Measurements from ENCODE around the gene ZHX3. TPM values are rescaled to one million over a fixed set of nuclear protein-coding genes. Genes with fewer than 3 reads are reported as not detected.

The ZHX3 gene
- total and polyA plus RNA-seq, 2 of the 4 experiments (the other 2 are of a cell fraction) = 25.0 to 28.0 TPM

DNA sequence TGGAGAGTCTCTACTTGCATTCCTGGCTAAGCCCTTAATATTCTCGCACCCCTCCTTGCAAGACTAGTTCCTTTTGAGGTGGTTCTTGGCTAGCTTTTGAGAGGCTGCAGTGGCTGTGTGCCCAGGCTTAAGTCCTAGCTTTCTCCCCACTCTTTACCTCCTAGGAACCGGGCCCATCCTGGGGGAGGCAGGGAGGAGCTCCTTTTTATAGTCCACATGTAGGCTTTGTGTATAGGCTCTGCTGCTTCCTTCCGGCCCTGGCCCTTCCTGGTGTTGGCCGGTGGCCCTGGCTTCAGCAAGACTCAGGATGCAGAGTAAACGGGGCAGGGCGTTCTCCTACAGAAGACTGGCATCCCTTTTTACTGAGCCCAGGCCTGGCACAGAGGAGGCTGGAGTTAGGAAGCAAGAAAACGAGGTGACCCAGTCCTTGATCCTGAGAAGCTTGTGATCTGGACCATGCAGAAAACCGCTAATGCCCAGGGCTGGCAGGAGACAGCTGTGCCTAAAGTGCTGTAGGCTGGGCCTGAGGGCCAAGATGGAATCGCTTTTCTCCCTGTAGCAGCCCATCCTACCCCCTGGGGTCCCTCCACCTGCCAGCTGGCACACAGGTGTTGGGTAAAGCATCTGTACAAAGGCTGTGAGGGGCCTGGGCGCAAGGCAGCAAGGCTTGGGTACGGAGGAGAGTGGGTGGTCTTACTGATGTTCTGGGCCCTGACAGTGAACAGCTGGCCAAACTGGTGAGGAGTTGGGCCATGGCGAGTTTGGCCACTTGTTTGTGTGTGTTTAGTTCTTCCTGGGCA is 171.5 kb downstream of the ZHX3 start:
- Histone ChIP-seq H3K4me2 (ENCODE audit: low read depth, low read length) (no peak overlapping the region), H2AK9ac (replicated peaks; ENCODE audit: low read depth, low read length, poor library complexity) (no peak overlapping the region), H2BK15ac (ENCODE audit: low read depth, low read length) (no peak overlapping the region), H3K27ac (ENCODE audit: insufficient read depth, low read length) (no peak overlapping the region), H3K9me3 (ENCODE audit: control insufficient read depth, insufficient read depth, low read length) (no peaks in the 10 kb centered on the region), H3K9ac (ENCODE audit: low read depth, low read length) (no peak overlapping the region), H3K36me3 (ENCODE audit: control insufficient read depth, insufficient read depth, low read length) (peaks cover 6% of the 10 kb centered on the region; the same call in 1 of the 2 replicates), H2BK20ac (ENCODE audit: low read depth, low read length) (no peak overlapping the region), H3K4me1 (ENCODE audit: control insufficient read depth, insufficient read depth, low read length) (peaks cover 12% of the 10 kb centered on the region), H4K8ac (ENCODE audit: low read depth in 2 of 2, low read length in 2 of 2) (no peak overlapping the region), H3K9me1 (ENCODE audit: insufficient read depth, low read length) (peaks cover 62% of the 10 kb centered on the region), H3K14ac (replicated peaks; ENCODE audit: low read depth, low read length) (no peak overlapping the region), H3K56ac (ENCODE audit: extremely low read depth, insufficient read depth, low read length) (no peak overlapping the region), H3K18ac (ENCODE audit: low read depth, low read length) (no peak overlapping the region), H4K91ac (ENCODE audit: insufficient read depth, low read depth, low read length) (no peak overlapping the region), H3K4me3 (ENCODE audit: insufficient read depth, low read depth, low read length) (no peak overlapping the region), H2AK5ac (ENCODE audit: low read depth, low read length) (no peak overlapping the region), H2BK5ac (ENCODE audit: low read depth, low read length, poor library complexity, severe bottlenecking) (no peak overlapping the region), H3K4ac (ENCODE audit: low read depth, low read length) (no peak overlapping the region), H2BK120ac (ENCODE audit: low read depth, low read length) (no peak overlapping the region), H3K23ac (ENCODE audit: low read depth, low read length) (no peak overlapping the region), H3K27me3 (ENCODE audit: control insufficient read depth, insufficient read depth, low read length) (no peaks in the 10 kb centered on the region), H2AFZ (replicated peaks; ENCODE audit: low read length, poor library complexity) (no peak overlapping the region), H4K5ac (ENCODE audit: low read depth, low read length) (no peak overlapping the region), H4K20me1 (ENCODE audit: insufficient read depth, low read length) (peaks cover 100% of the 10 kb centered on the region), H3K79me1 (ENCODE audit: low read depth in 1 of 2, low read length in 2 of 2) (peaks cover 34 to 99% of the 10 kb centered on the region in 2 experiments)
- 85% methylated on average over 7 of the region's 12 CpGs; no CpG with 5 or more reads in 1 of the 2 experiments for WGBS, 2 experiments (ENCODE audit: extremely low coverage in 2 of 2, insufficient read length in 1 of 2)
- in situ Hi-C loops (cut with MboI; ENCODE audit: low sequenced_read_pairs) (no loop called here), dilution Hi-C loops (cut with HindIII; ENCODE audit: low sequenced_read_pairs, unreplicated experiment) (no loop called here), intact Hi-C loops (cut with micrococcal nuclease) (no loop called here)
- ChIA-PET POLR2A (ENCODE audit: unreplicated experiment) (no interaction called here), CTCF (interaction anchor here (1.2 kb wide), 1 partner anchor 12 kb away, joined by 4 read pairs; no protein-coding TSS in a partner anchor)
- BruUV-seq (replicated peaks) = no TSS peak
- DNase-seq (no peak), ATAC-seq (ENCODE audit: low read depth) (no peak)
- TF ChIP-seq RFX5 (IDR thresholded peaks at IDR 0.05; ENCODE audit: low read depth, low read length) = no peak
- no peak for TF ChIP-seq NFE2L2 (IDR thresholded peaks at IDR 0.05; ENCODE audit: low read depth, low read length)
- TF ChIP-seq, protein P1, sequence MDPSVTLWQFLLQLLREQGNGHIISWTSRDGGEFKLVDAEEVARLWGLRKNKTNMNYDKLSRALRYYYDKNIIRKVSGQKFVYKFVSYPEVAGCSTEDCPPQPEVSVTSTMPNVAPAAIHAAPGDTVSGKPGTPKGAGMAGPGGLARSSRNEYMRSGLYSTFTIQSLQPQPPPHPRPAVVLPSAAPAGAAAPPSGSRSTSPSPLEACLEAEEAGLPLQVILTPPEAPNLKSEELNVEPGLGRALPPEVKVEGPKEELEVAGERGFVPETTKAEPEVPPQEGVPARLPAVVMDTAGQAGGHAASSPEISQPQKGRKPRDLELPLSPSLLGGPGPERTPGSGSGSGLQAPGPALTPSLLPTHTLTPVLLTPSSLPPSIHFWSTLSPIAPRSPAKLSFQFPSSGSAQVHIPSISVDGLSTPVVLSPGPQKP (IDR thresholded peaks at IDR 0.05; ENCODE audit: borderline replicate concordance, low read depth, low read length) = no peak
- TF ChIP-seq POLR2A (IDR thresholded peaks at IDR 0.05; ENCODE audit: low read depth, low read length) = no peak
- no peak for TF ChIP-seq CHD1 (IDR thresholded peaks at IDR 0.05; ENCODE audit: low read depth, low read length)
- TF ChIP-seq BHLHE40 (IDR thresholded peaks at IDR 0.05; ENCODE audit: low read depth, low read length) = no peak
- no peak for TF ChIP-seq SMC3 (IDR thresholded peaks at IDR 0.05; ENCODE audit: low read depth, low read length)
- no peak for TF ChIP-seq MAFK (IDR thresholded peaks at IDR 0.05; ENCODE audit: low read depth, low read length)
- TF ChIP-seq RAD21 (IDR thresholded peaks at IDR 0.05; ENCODE audit: low read length) = no peak
- TF ChIP-seq MXI1 (IDR thresholded peaks at IDR 0.05; ENCODE audit: borderline replicate concordance, low read depth, low read length) = no peak
- no peak for TF ChIP-seq FOS (IDR thresholded peaks at IDR 0.05; ENCODE audit: low read depth, low read length)
- TF ChIP-seq, protein P2, sequence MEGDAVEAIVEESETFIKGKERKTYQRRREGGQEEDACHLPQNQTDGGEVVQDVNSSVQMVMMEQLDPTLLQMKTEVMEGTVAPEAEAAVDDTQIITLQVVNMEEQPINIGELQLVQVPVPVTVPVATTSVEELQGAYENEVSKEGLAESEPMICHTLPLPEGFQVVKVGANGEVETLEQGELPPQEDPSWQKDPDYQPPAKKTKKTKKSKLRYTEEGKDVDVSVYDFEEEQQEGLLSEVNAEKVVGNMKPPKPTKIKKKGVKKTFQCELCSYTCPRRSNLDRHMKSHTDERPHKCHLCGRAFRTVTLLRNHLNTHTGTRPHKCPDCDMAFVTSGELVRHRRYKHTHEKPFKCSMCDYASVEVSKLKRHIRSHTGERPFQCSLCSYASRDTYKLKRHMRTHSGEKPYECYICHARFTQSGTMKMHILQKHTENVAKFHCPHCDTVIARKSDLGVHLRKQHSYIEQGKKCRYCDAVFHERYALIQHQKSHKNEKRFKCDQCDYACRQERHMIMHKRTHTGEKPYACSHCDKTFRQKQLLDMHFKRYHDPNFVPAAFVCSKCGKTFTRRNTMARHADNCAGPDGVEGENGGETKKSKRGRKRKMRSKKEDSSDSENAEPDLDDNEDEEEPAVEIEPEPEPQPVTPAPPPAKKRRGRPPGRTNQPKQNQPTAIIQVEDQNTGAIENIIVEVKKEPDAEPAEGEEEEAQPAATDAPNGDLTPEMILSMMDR (conservative IDR thresholded peaks at IDR 0.05; ENCODE audit: low read depth, low read length) = no peak
- TF ChIP-seq MAZ (IDR thresholded peaks at IDR 0.05; ENCODE audit: borderline replicate concordance, low read depth, low read length) = no peak
- TF ChIP-seq CEBPB (IDR thresholded peaks at IDR 0.05; ENCODE audit: low read depth, low read length) = no peak
- TF ChIP-seq, protein P3, sequence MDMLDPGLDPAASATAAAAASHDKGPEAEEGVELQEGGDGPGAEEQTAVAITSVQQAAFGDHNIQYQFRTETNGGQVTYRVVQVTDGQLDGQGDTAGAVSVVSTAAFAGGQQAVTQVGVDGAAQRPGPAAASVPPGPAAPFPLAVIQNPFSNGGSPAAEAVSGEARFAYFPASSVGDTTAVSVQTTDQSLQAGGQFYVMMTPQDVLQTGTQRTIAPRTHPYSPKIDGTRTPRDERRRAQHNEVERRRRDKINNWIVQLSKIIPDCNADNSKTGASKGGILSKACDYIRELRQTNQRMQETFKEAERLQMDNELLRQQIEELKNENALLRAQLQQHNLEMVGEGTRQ (IDR thresholded peaks at IDR 0.05; ENCODE audit: low read depth, low read length) = no peak
